ENCODE results near the gene KRTAP21-2. TPM values are rescaled to one million over a fixed set of nuclear protein-coding genes. Genes with fewer than 3 reads are reported as not detected.

The KRTAP21-2 gene
- total and polyA plus RNA-seq, 2 donors (not counting 3 experiments of a cell fraction or from before 2014, with no cell fraction given) = not detected

GRCh38 chr21:30760776-30761175 lies 13.7 kb upstream of the KRTAP21-2 start:
- H3K9me1 ChIP-seq (replicated peaks; ENCODE audit: control insufficient read depth, extremely low read depth, insufficient read depth, low read length) = no peaks in the 10 kb centered on the region
- no peak overlapping the region for H3K4me2 ChIP-seq (ENCODE audit: insufficient read depth, low read length)
- no peak for DNase-seq (ENCODE audit: low read depth, low spot score)
- H3K9ac ChIP-seq (replicated peaks; ENCODE audit: extremely low read depth, insufficient read depth, low read length) = no peak overlapping the region
- FAIRE-seq = no peak
- H3K9me3 ChIP-seq (replicated peaks; ENCODE audit: control insufficient read depth, insufficient read depth, low read length) = peaks cover 9% of the 10 kb centered on the region
- no peaks in the 10 kb centered on the region for H3K4me1 ChIP-seq (ENCODE audit: control insufficient read depth, extremely low read depth, insufficient read depth, low read length)
- CTCF ChIA-PET = no interaction called here
- BruUV-seq (replicated peaks) = no TSS peak
- no peaks in the 10 kb centered on the region for H4K20me1 ChIP-seq (replicated peaks; ENCODE audit: control insufficient read depth, extremely low read depth, insufficient read depth, low read length)
- no peak overlapping the region for H2AFZ ChIP-seq (ENCODE audit: low read depth, low read length)
- no peaks in the 10 kb centered on the region for H3K36me3 ChIP-seq (ENCODE audit: control insufficient read depth in 2 of 2, extremely low read depth in 1 of 2, insufficient read depth in 2 of 2, low read length in 2 of 2)
- POLR2A ChIA-PET = no interaction called here
- H3K27me3 ChIP-seq (ENCODE audit: control insufficient read depth in 2 of 2, insufficient read depth in 2 of 2, low read length in 2 of 2) = no peaks in the 10 kb centered on the region
- TF ChIP-seq POLR2AphosphoS5 (IDR thresholded peaks at IDR 0.05; ENCODE audit: insufficient read depth, low read depth, low read length) (no peak), MYC (IDR thresholded peaks at IDR 0.05; ENCODE audit: low read depth, low read length) (no peak), JUN (IDR thresholded peaks at IDR 0.05; ENCODE audit: borderline replicate concordance, insufficient read depth, insufficient read length, low read depth) (no peak), FOS (IDR thresholded peaks at IDR 0.05; ENCODE audit: borderline replicate concordance, insufficient read depth, low read length) (no peak), GATA2 (IDR thresholded peaks at IDR 0.05; ENCODE audit: insufficient read depth, insufficient read length, low read depth, low read length) (no peak)
- TF ChIP-seq, protein P1, sequence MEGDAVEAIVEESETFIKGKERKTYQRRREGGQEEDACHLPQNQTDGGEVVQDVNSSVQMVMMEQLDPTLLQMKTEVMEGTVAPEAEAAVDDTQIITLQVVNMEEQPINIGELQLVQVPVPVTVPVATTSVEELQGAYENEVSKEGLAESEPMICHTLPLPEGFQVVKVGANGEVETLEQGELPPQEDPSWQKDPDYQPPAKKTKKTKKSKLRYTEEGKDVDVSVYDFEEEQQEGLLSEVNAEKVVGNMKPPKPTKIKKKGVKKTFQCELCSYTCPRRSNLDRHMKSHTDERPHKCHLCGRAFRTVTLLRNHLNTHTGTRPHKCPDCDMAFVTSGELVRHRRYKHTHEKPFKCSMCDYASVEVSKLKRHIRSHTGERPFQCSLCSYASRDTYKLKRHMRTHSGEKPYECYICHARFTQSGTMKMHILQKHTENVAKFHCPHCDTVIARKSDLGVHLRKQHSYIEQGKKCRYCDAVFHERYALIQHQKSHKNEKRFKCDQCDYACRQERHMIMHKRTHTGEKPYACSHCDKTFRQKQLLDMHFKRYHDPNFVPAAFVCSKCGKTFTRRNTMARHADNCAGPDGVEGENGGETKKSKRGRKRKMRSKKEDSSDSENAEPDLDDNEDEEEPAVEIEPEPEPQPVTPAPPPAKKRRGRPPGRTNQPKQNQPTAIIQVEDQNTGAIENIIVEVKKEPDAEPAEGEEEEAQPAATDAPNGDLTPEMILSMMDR (IDR thresholded peaks at IDR 0.05; ENCODE audit: extremely low read depth in 1 of 2, insufficient read depth in 1 of 2, low read depth in 1 of 2, low read length in 2 of 2) = no peak
- dilution Hi-C loops (cut with MboI; ENCODE audit: extremely low pct_ligation_motif_present, low sequenced_read_pairs) = no loop called here
- H3K4me3 ChIP-seq (replicated peaks in 1 of 3; ENCODE audit: insufficient read depth in 1 of 3, low read depth in 1 of 3, low read length in 3 of 3) = no peak overlapping the region
- no peak overlapping the region for H3K27ac ChIP-seq (ENCODE audit: insufficient read depth, low read depth, low read length)
- no peaks in the 10 kb centered on the region for H3K79me2 ChIP-seq (ENCODE audit: control insufficient read depth, insufficient read depth, low read length)
- intact Hi-C loops (cut with micrococcal nuclease) = no loop called here

GRCh38 chr21:30758306-30758705 lies 11.2 kb upstream of the KRTAP21-2 start:
- dilution Hi-C loops (cut with MboI; ENCODE audit: extremely low pct_ligation_motif_present, low sequenced_read_pairs) (no loop called here), intact Hi-C loops (cut with micrococcal nuclease) (no loop called here)
- ChIA-PET CTCF (no interaction called here), POLR2A (no interaction called here)
- no TSS peak for BruUV-seq (replicated peaks)
- no peak overlapping the region for H3K4me2 ChIP-seq (ENCODE audit: insufficient read depth, low read length)
- DNase-seq (ENCODE audit: low read depth, low spot score) (no peak), FAIRE-seq (no peak)
- H3K4me1 ChIP-seq (ENCODE audit: control insufficient read depth, extremely low read depth, insufficient read depth, low read length) = no peaks in the 10 kb centered on the region
- H3K9me1 ChIP-seq (replicated peaks; ENCODE audit: control insufficient read depth, extremely low read depth, insufficient read depth, low read length) = no peaks in the 10 kb centered on the region
- H3K36me3 ChIP-seq (ENCODE audit: control insufficient read depth in 2 of 2, extremely low read depth in 1 of 2, insufficient read depth in 2 of 2, low read length in 2 of 2) = no peaks in the 10 kb centered on the region
- H3K9ac ChIP-seq (replicated peaks; ENCODE audit: extremely low read depth, insufficient read depth, low read length) = no peak overlapping the region
- H3K79me2 ChIP-seq (ENCODE audit: control insufficient read depth, insufficient read depth, low read length) = no peaks in the 10 kb centered on the region
- no peak overlapping the region for H3K4me3 ChIP-seq (replicated peaks in 1 of 3; ENCODE audit: insufficient read depth in 1 of 3, low read depth in 1 of 3, low read length in 3 of 3)
- no peaks in the 10 kb centered on the region for H3K27me3 ChIP-seq (ENCODE audit: control insufficient read depth in 2 of 2, insufficient read depth in 2 of 2, low read length in 2 of 2)
- TF ChIP-seq, protein P1 (IDR thresholded peaks at IDR 0.05; ENCODE audit: extremely low read depth in 1 of 2, insufficient read depth in 1 of 2, low read depth in 1 of 2, low read length in 2 of 2) = no peak
- no peak for TF ChIP-seq POLR2A (IDR thresholded peaks at IDR 0.05; ENCODE audit: low read depth, low read length)
- TF ChIP-seq GATA2 (IDR thresholded peaks at IDR 0.05; ENCODE audit: insufficient read depth, insufficient read length, low read depth, low read length) = no peak
- TF ChIP-seq JUN (IDR thresholded peaks at IDR 0.05; ENCODE audit: borderline replicate concordance, insufficient read depth, insufficient read length, low read depth) = no peak
- TF ChIP-seq POLR2AphosphoS5 (IDR thresholded peaks at IDR 0.05; ENCODE audit: insufficient read depth, low read depth, low read length) = no peak
- H2AFZ ChIP-seq (ENCODE audit: low read depth, low read length) = no peak overlapping the region
- H3K27ac ChIP-seq (ENCODE audit: insufficient read depth, low read depth, low read length) = no peak overlapping the region
- H3K9me3 ChIP-seq (replicated peaks; ENCODE audit: control insufficient read depth, insufficient read depth, low read length) = peaks cover 6% of the 10 kb centered on the region
- H4K20me1 ChIP-seq (replicated peaks; ENCODE audit: control insufficient read depth, extremely low read depth, insufficient read depth, low read length) = no peaks in the 10 kb centered on the region
